Fibroblast of pulmonary artery (primary cell): ENCODE results near the gene UBQLN1.

Experiments
- DNase-seq: peaks from one replicate; pipeline ENCODE4 v3.0.0-alpha.2; 2010; ENCODE audit warnings: low read depth
- H3K4me3 ChIP-seq: replicated peaks from 2 replicates; pipeline ENCODE4 v1.5.1; 2011; ENCODE audit warnings: low read depth, mild to moderate bottlenecking, control low read depth, low read length, moderate library complexity
- CTCF ChIP-seq: IDR thresholded peaks from 2 replicates; pipeline ENCODE4 v1.5.1; 2011; ENCODE audit warnings: mild to moderate bottlenecking, control low read depth, low read length, inconsistent platforms; ENCODE audit errors: missing control alignments

UBQLN1 gene

GRCh38 chr9:83688921-83689320 is 18.8 kb downstream of the UBQLN1 start:
- DNase-seq: no peak
- no peak for TF ChIP-seq CTCF
- H3K4me3 ChIP-seq: no peak overlapping the region

- TF ChIP-seq CTCF: no peak
- no peak for DNase-seq
These were observed 26.3 kb downstream of the UBQLN1 start for GRCh38 chr9:83681490-83681889.

GRCh38 chr9:83680233-83680632 is 27.5 kb downstream of the UBQLN1 start:
- no peak for DNase-seq
- TF ChIP-seq CTCF: no peak
- no peak overlapping the region for H3K4me3 ChIP-seq

More at GRCh38 chr9:83681490-83681889, 26.3 kb downstream of the UBQLN1 start:
- H3K4me3 ChIP-seq: no peak overlapping the region

GRCh38 chr9:83677596-83677995 is 30.2 kb downstream of the UBQLN1 start:
- TF ChIP-seq CTCF: no peak
- no peak for DNase-seq
- H3K4me3 ChIP-seq: no peak overlapping the region

GRCh38 chr9:83675466-83675865 is 32.3 kb downstream of the UBQLN1 start:
- H3K4me3 ChIP-seq: no peak overlapping the region
- no peak for TF ChIP-seq CTCF
- no peak for DNase-seq

GRCh38 chr9:83671451-83671850 is 36.3 kb downstream of the UBQLN1 start:
- H3K4me3 ChIP-seq: no peak overlapping the region
- no peak for DNase-seq
- no peak for TF ChIP-seq CTCF

GRCh38 chr9:83670381-83670780 is 37.4 kb downstream of the UBQLN1 start:
- DNase-seq: no peak

More at GRCh38 chr9:83670381-83670780, 37.4 kb downstream of the UBQLN1 start:
- no peak overlapping the region for H3K4me3 ChIP-seq
- TF ChIP-seq CTCF: no peak
